ENCODE measurements around the gene LLCFC1. TPM values are rescaled to one million over a fixed set of nuclear protein-coding genes. Genes with fewer than 3 reads are reported as not detected.

The LLCFC1 gene
- total RNA-seq, 2 experiments from 2014 or later: not detected

GRCh38 chr7:142935941-142936565 lies 3.2 kb upstream of the LLCFC1 start:
- DNase-seq (ENCODE audit: low spot score): no peak
- H3K9me2 ChIP-seq (ENCODE audit: insufficient read depth, low read length): no peaks in the 10 kb centered on the region
- ChIA-PET CTCF (ENCODE audit: unreplicated experiment) (no interaction called here), POLR2A (no interaction called here)
- BruUV-seq (replicated peaks): no TSS peak
- H4K20me1 ChIP-seq (ENCODE audit: insufficient read depth, low read length): no peaks in the 10 kb centered on the region
- no peaks in the 10 kb centered on the region for H3K36me3 ChIP-seq (ENCODE audit: insufficient read depth, low read length)
- no peak overlapping the region for H3K4me2 ChIP-seq (ENCODE audit: low read length)
- H3K27ac ChIP-seq (ENCODE audit: low read depth, low read length, poor library complexity, severe bottlenecking): no peak overlapping the region
- H3K4me1 ChIP-seq (ENCODE audit: insufficient read depth, low read length, poor library complexity, severe bottlenecking): no peaks in the 10 kb centered on the region
- intact Hi-C loops (cut with micrococcal nuclease; ENCODE audit: unreplicated experiment): no loop called here
- no peak for TF ChIP-seq CTCF (conservative IDR thresholded peaks at IDR 0.05; ENCODE audit: low read length)
- no peak overlapping the region for H3K4me3 ChIP-seq (ENCODE audit: low read depth, low read length, poor library complexity, severe bottlenecking)
- H3K79me2 ChIP-seq (ENCODE audit: insufficient read depth, low read depth, low read length): no peaks in the 10 kb centered on the region
- H2AFZ ChIP-seq (ENCODE audit: low read length): no peak overlapping the region
- H3K9me3 ChIP-seq (ENCODE audit: low read length): no peaks in the 10 kb centered on the region

- no TSS peak for BruUV-seq (replicated peaks)
- POLR2A ChIA-PET: no interaction called here
- DNase-seq (ENCODE audit: low spot score): no peak
- Histone ChIP-seq H3K4me3 (ENCODE audit: low read depth, low read length, poor library complexity, severe bottlenecking) (no peak overlapping the region), H3K79me2 (ENCODE audit: insufficient read depth, low read depth, low read length) (no peaks in the 10 kb centered on the region), H3K9me2 (ENCODE audit: insufficient read depth, low read length) (no peaks in the 10 kb centered on the region), H3K9me3 (ENCODE audit: low read length) (no peaks in the 10 kb centered on the region), H3K36me3 (ENCODE audit: insufficient read depth, low read length) (no peaks in the 10 kb centered on the region), H3K4me2 (ENCODE audit: low read length) (no peak overlapping the region), H4K20me1 (ENCODE audit: insufficient read depth, low read length) (no peaks in the 10 kb centered on the region), H3K4me1 (ENCODE audit: insufficient read depth, low read length, poor library complexity, severe bottlenecking) (no peaks in the 10 kb centered on the region), H2AFZ (ENCODE audit: low read length) (no peak overlapping the region), H3K27ac (ENCODE audit: low read depth, low read length, poor library complexity, severe bottlenecking) (no peak overlapping the region)
- TF ChIP-seq CTCF (conservative IDR thresholded peaks at IDR 0.05; ENCODE audit: low read length) (no peak), EZH2phosphoT487 (IDR thresholded peaks at IDR 0.05; ENCODE audit: borderline replicate concordance, low read depth, low read length) (no peak)
- CTCF ChIA-PET (ENCODE audit: unreplicated experiment): no interaction called here
- intact Hi-C loops (cut with micrococcal nuclease; ENCODE audit: unreplicated experiment): no loop called here
These were observed 673 bp upstream of the LLCFC1 start for GRCh38 chr7:142938611-142939010.

- Histone ChIP-seq H3K9me2 (ENCODE audit: insufficient read depth, low read length) (no peaks in the 10 kb centered on the region), H4K20me1 (ENCODE audit: insufficient read depth, low read length) (no peaks in the 10 kb centered on the region), H3K4me1 (ENCODE audit: insufficient read depth, low read length, poor library complexity, severe bottlenecking) (no peaks in the 10 kb centered on the region), H2AFZ (ENCODE audit: low read length) (no peak overlapping the region), H3K4me2 (ENCODE audit: low read length) (no peak overlapping the region), H3K27ac (ENCODE audit: low read depth, low read length, poor library complexity, severe bottlenecking) (no peak overlapping the region), H3K36me3 (ENCODE audit: insufficient read depth, low read length) (no peaks in the 10 kb centered on the region), H3K4me3 (ENCODE audit: low read depth, low read length, poor library complexity, severe bottlenecking) (no peak overlapping the region), H3K79me2 (ENCODE audit: insufficient read depth, low read depth, low read length) (no peaks in the 10 kb centered on the region), H3K9me3 (ENCODE audit: low read length) (no peaks in the 10 kb centered on the region)
- TF ChIP-seq CTCF (conservative IDR thresholded peaks at IDR 0.05; ENCODE audit: low read length) (no peak), EZH2phosphoT487 (IDR thresholded peaks at IDR 0.05; ENCODE audit: borderline replicate concordance, low read depth, low read length) (no peak)
- no peak for DNase-seq (ENCODE audit: low spot score)
- BruUV-seq (replicated peaks): no TSS peak
- intact Hi-C loops (cut with micrococcal nuclease; ENCODE audit: unreplicated experiment): no loop called here
- ChIA-PET CTCF (ENCODE audit: unreplicated experiment) (no interaction called here), POLR2A (no interaction called here)
These were observed 1.8 kb downstream of the LLCFC1 start for GRCh38 chr7:142940966-142941535.

Data from OCI-LY7 (cell line).